Sigmoid colon (tissue), 7 donors: ENCODE results near the gene ARHGEF28. TPM values are rescaled to one million over a fixed set of nuclear protein-coding genes. Genes with fewer than 3 reads are reported as not detected.

Source experiments
- DNase-seq: peaks from one replicate; pipeline ENCODE4 v3.0.0-alpha.2; 2019
- H3K27ac ChIP-seq, 4 donors: fragments of 200-600 bp; sonication (generic); one replicate each; pipeline ENCODE4 v1.5.1; 2016 to 2019; ENCODE audit warnings: mild to moderate bottlenecking in 1 of 4
- H3K27me3 ChIP-seq, 3 donors: fragments of 200-600 bp; sonication (generic); one replicate each; pipeline ENCODE4 v1.5.1; 2019; ENCODE audit warnings: mild to moderate bottlenecking in 1 of 3
- H3K36me3 ChIP-seq, 4 donors: fragments of 200-600 bp; sonication (generic); one replicate each; pipeline ENCODE4 v1.5.1; 2016 to 2019
- H3K4me1 ChIP-seq, 4 donors: fragments of 200-600 bp; sonication (generic); one replicate each; pipeline ENCODE4 v1.5.1; 2017 to 2019
- H3K4me3 ChIP-seq, 4 donors: fragments of 200-600 bp; sonication (generic); one replicate each; pipeline ENCODE4 v1.5.1; 2017 to 2019; ENCODE audit warnings: mild to moderate bottlenecking in 2 of 4, moderate library complexity in 1 of 4
- H3K9me3 ChIP-seq, 4 donors: fragments of 200-600 bp in 3 of 4; sonication (generic) in 3 of 4; one replicate each; pipeline versions ENCODE4 v1.5.1 to v1.6.1; 2013 to 2019
- EP300 ChIP-seq, 4 donors: sonication (generic); formaldehyde crosslinking; IDR thresholded peaks; one replicate each; pipeline ENCODE4 v1.6.1; 2017; ENCODE audit warnings: antibody characterized with exemption in 4 of 4
- POLR2A ChIP-seq, 2 donors: fragments of 450-650 bp; IDR thresholded peaks; one replicate each; pipeline ENCODE4 v1.6.1; 2016; ENCODE audit warnings: antibody characterized with exemption in 2 of 2, mild to moderate bottlenecking in 2 of 2, moderate library complexity in 2 of 2
- POLR2AphosphoS5 ChIP-seq, 4 donors: sonication (generic); formaldehyde crosslinking; IDR thresholded peaks; one replicate each; pipeline ENCODE4 v1.6.1; 2017; ENCODE audit warnings: antibody characterized with exemption in 4 of 4
- WGBS, 2 donors: extraction: QIAGEN DNeasy Blood & Tissue Kit; methylation state at CpG; one replicate each; pipeline ENCODE4 v1.1.7; 2013; 5-methylcytosine and 5-hydroxymethylcytosine counted together
- intact Hi-C: fragments of 100-400 bp; cut with DNase I; formaldehyde crosslinking; loops from one replicate; pipeline ENCODE4 v1.15.1; 2023
- polyA plus RNA-seq, 3 donors: library from polyadenylated mRNA; stranded (reverse); fragments of 200-250 nt; gene quantifications; one replicate each; pipeline ENCODE4 v1.2.3, GENCODE V29; 2013
- total RNA-seq, 4 donors: library from RNA; depleted of rRNA; stranded (reverse); fragments of >200 nt; gene quantifications; one replicate each; pipeline ENCODE4 v1.1.0, GENCODE V29; 2016
- TF ChIP-seq, protein P1 (sequence below), 4 experiments: fragments of 450-650 bp in 3 of 4; fragments of 200-600 bp in 1 of 4; IDR thresholded peaks; one replicate each; pipeline ENCODE4 v1.5.1; 2016 to 2019; ENCODE audit warnings: antibody characterized with exemption in 4 of 4, mild to moderate bottlenecking in 3 of 4, moderate library complexity in 2 of 4
- donor health status: healthy with polysubstance abuse.
- donor health status: Bipolar disorder and iron deficiency.
- donor health status: healthy.

Gene ARHGEF28
- total and polyA plus RNA-seq, 7 donors = 3.0 to 6.9 (median 3.7) TPM

DNA sequence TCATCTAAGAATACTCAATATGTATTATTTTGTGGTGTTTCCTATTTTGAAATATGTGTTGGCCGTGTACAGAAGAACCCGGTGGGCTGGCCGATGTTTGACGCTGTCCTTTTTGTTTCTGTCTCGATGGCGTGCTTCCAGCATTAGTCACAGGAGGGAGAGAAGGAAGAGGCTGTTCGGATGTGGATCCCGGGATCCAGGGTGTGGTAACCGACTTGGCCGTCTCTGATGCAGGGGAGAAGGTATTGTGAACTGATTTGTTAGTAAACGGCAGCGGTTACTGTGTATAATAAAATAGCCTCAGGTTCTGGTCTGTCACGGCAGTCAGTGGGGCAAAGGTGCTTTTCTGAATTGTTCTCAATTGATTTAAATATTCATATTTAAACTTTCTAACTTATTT is 275.0 kb downstream of the ARHGEF28 start:
- no peaks in the 10 kb centered on the region for H3K4me1 ChIP-seq
- no peak for DNase-seq
- 11 to 58% methylated on average over 13 of the region's 13 CpGs for WGBS, 2 donors
- H3K36me3 ChIP-seq = no peaks in the 10 kb centered on the region
- no peaks in the 10 kb centered on the region for H3K27me3 ChIP-seq
- H3K27ac ChIP-seq = no peak overlapping the region
- H3K4me3 ChIP-seq = no peak overlapping the region
- no peaks in the 10 kb centered on the region for H3K9me3 ChIP-seq
- TF ChIP-seq POLR2AphosphoS5 (IDR thresholded peaks at IDR 0.05) (no peak), POLR2A (IDR thresholded peaks at IDR 0.05) (no peak), EP300 (IDR thresholded peaks at IDR 0.05) (no peak)
- TF ChIP-seq, protein P1, sequence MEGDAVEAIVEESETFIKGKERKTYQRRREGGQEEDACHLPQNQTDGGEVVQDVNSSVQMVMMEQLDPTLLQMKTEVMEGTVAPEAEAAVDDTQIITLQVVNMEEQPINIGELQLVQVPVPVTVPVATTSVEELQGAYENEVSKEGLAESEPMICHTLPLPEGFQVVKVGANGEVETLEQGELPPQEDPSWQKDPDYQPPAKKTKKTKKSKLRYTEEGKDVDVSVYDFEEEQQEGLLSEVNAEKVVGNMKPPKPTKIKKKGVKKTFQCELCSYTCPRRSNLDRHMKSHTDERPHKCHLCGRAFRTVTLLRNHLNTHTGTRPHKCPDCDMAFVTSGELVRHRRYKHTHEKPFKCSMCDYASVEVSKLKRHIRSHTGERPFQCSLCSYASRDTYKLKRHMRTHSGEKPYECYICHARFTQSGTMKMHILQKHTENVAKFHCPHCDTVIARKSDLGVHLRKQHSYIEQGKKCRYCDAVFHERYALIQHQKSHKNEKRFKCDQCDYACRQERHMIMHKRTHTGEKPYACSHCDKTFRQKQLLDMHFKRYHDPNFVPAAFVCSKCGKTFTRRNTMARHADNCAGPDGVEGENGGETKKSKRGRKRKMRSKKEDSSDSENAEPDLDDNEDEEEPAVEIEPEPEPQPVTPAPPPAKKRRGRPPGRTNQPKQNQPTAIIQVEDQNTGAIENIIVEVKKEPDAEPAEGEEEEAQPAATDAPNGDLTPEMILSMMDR (IDR thresholded peaks at IDR 0.05) = no peak
- intact Hi-C loops = no loop called here

DNA sequence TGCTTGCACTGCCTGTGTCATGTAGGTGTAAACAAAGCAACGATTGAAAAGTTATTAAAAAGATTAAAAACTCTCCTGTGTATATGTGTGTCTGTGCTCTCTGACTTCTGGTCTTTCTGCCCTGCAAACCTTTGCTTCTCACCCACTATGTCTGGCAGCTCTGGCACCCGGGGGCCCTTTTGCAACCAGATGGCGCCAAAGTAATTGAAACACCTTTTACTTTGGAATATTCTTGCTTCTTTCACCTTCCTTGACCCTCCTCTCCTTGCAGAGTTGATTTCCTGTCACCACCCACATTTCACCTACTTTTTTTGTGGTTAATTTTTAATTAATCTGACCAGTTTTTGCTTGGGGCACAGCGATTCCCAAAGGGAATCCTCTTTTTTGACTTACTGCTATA is 275.5 kb downstream of the ARHGEF28 start:
- H3K27ac ChIP-seq = no peak overlapping the region
- no peaks in the 10 kb centered on the region for H3K4me1 ChIP-seq
- 6 to 26% methylated on average over 4 of the region's 4 CpGs for WGBS, 2 donors
- no peaks in the 10 kb centered on the region for H3K36me3 ChIP-seq
- intact Hi-C loops = no loop called here
- H3K4me3 ChIP-seq = no peak overlapping the region
- no peaks in the 10 kb centered on the region for H3K9me3 ChIP-seq
- H3K27me3 ChIP-seq = no peaks in the 10 kb centered on the region
- TF ChIP-seq POLR2A (IDR thresholded peaks at IDR 0.05) (no peak), POLR2AphosphoS5 (IDR thresholded peaks at IDR 0.05) (no peak), EP300 (IDR thresholded peaks at IDR 0.05) (no peak)
- TF ChIP-seq, protein P1 (IDR thresholded peaks at IDR 0.05) = no peak
- no peak for DNase-seq

DNA sequence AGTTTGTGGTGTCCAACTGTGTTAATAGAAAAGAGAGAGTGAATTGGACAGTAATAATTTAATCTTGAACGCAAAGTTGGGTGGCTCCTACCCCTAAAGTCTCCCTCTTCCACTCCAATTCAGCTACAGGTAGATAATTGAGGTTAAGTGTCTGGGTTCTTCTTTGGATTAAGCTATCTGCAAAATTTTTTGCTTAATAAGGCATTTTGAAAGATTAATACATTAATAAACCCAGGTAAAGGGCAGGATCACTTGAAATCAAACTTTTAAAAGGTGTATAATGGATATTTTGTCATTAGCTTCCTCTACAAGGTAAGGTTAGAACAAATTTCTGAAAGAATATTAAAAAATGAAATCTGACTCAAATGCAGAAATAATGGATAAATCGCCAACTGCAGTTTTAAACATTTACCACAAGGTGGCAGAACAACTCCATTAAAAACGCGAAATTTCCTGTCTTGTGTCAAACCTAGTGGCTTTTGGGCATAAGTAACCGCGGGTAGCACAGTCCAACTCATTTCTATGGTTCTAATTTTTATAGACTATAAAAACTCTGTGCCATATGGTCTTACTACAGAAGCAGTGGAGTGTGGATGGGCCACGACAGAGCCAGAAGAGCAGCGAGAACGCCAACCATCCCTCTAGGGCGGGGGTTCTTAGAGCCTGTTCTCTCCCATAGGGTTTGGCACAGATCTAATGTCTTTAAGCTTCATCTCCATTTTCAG is 276.5 kb downstream of the ARHGEF28 start:
- intact Hi-C loops = loop anchor here (1.0 kb wide), 1 partner anchor 747 kb away; no protein-coding TSS in a partner anchor
- WGBS, 2 donors = 35 to 36% methylated on average over 10 of the region's 10 CpGs
- TF ChIP-seq POLR2A (IDR thresholded peaks at IDR 0.05) (no peak), POLR2AphosphoS5 (IDR thresholded peaks at IDR 0.05) (no peak), EP300 (IDR thresholded peaks at IDR 0.05) (no peak)
- TF ChIP-seq, protein P1 (IDR thresholded peaks at IDR 0.05) = peak; percentile 63 to 86 (median 77)

DNA sequence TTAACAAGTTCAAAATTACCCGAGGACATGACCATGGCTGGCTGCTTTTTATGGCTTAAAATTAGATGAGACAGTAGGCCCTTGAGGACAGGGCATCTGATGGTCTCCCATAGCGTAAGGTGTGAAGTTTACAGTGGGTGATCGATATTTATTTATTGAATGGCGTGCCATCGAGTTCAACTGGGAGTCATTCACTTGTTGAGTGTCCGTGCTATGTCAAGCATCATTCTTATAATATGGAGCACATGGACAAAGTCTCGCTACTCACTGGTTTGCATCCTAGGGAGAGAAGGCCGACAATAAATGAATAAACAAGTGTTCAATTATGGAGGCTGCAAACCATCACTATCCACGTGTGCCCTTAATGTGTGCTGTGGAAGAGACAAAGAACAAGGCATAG is 277.2 kb downstream of the ARHGEF28 start:
- 94 to 95% methylated on average over 9 of the region's 9 CpGs for WGBS, 2 donors
- intact Hi-C loops = no loop called here
- H3K36me3 ChIP-seq = no peaks in the 10 kb centered on the region

More for the DNA sequence above, 276.5 kb downstream of the ARHGEF28 start:
- Histone ChIP-seq H3K9me3 (no peaks in the 10 kb centered on the region), H3K27me3 (no peaks in the 10 kb centered on the region), H3K4me3 (no peak overlapping the region), H3K4me1 (no peaks in the 10 kb centered on the region), H3K27ac (no peak overlapping the region), H3K36me3 (no peaks in the 10 kb centered on the region)
- DNase-seq = no peak

More for the DNA sequence above, 277.2 kb downstream of the ARHGEF28 start:
- no peaks in the 10 kb centered on the region for H3K9me3 ChIP-seq
- H3K4me1 ChIP-seq = no peaks in the 10 kb centered on the region
- H3K4me3 ChIP-seq = no peak overlapping the region
- H3K27me3 ChIP-seq = no peaks in the 10 kb centered on the region
- TF ChIP-seq, protein P1 (IDR thresholded peaks at IDR 0.05) = no peak
- no peak for TF ChIP-seq POLR2A (IDR thresholded peaks at IDR 0.05)
- TF ChIP-seq EP300 (IDR thresholded peaks at IDR 0.05) = no peak
- TF ChIP-seq POLR2AphosphoS5 (IDR thresholded peaks at IDR 0.05) = no peak
- no peak overlapping the region for H3K27ac ChIP-seq
- DNase-seq = no peak
